ENCODE measurements around the gene TOMM40.
"Not testable (repeated sequence)": the region's sequence is repeated elsewhere in the genome, so short reads cannot be mapped to it uniquely, and the experiment has no call there.

TOMM40 gene

DNA sequence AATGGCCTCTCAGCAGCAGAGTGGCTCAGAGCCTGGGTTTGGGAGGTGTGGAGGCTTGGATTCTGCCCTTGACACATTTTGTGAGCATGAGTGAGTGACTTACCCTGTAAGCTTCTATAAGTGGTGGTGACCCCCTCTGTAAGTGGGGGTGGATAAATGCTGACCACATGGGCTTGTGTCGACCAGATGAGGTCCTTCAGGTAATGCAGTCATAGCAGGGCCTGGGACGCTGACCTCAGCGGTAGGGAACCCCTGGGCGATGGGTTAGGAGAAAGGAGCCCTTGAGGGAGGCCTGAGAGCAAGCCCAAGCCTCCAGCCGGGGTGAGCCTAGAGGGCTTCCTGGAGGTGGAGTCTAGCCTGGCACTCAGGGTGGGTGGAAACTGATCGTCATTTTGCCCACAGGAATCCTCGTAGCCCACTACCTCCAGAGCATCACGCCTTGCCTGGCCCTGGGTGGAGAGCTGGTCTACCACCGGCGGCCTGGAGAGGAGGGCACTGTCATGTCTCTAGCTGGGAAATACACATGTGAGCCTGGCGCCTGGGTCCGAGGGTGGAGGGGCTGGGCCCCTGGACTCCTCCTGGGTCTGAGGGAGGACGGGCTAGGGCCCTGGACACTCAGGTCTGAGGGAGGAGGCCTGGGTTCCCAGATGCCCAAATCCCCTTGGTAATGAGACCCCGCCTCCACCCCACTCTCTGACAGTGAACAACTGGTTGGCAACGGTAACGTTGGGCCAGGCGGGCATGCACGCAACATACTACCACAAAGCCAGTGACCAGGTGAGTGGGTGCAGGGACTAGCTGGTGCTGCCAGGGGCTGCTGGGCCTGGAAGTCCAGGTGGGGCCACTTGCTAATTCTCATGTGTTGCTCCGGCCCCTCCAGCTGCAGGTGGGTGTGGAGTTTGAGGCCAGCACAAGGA, 9.5 kb downstream of the TOMM40 start:
- no peak for DNase-seq

DNA sequence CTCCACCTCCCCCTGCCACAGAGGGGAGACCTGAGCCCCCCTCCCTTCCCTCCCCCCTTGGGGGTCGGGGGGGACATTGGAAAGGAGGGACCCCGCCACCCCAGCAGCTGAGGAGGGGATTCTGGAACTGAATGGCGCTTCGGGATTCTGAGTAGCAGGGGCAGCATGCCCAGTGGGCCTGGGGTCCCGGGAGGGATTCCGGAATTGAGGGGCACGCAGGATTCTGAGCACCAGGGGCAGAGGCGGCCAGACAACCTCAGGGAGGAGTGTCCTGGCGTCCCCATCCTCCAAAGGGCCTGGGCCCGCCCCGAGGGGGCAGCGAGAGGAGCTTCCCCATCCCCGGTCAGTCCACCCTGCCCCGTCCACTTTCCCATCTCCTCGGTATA, 12.2 kb downstream of the TOMM40 start:
- DNase-seq, result no peak

GRCh38 chr19:44903602-44904425, 12.8 kb downstream of the TOMM40 start:
- DNase-seq, result peak; percentile 7

GRCh38 chr19:44904426-44904994, 13.5 kb downstream of the TOMM40 start:
- no peak for DNase-seq

GRCh38 chr19:44905437-44906160, 14.5 kb downstream of the TOMM40 start, which contains the start of gene APOE:
TSS of gene APOE (plus strand) at chr19:44905796. CDS start at chr19:44906625, 829 bp downstream.
- DNase-seq, result no peak

DNA sequence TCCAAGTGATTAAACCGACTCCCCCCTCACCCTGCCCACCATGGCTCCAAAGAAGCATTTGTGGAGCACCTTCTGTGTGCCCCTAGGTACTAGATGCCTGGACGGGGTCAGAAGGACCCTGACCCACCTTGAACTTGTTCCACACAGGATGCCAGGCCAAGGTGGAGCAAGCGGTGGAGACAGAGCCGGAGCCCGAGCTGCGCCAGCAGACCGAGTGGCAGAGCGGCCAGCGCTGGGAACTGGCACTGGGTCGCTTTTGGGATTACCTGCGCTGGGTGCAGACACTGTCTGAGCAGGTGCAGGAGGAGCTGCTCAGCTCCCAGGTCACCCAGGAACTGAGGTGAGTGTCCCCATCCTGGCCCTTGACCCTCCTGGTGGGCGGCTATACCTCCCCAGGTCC, 16.6 kb downstream of the TOMM40 start:
- no peak for DNase-seq

- DNase-seq, result no peak
These were observed 17.2 kb downstream of the TOMM40 start for GRCh38 chr19:44908074-44908835.

DNA sequence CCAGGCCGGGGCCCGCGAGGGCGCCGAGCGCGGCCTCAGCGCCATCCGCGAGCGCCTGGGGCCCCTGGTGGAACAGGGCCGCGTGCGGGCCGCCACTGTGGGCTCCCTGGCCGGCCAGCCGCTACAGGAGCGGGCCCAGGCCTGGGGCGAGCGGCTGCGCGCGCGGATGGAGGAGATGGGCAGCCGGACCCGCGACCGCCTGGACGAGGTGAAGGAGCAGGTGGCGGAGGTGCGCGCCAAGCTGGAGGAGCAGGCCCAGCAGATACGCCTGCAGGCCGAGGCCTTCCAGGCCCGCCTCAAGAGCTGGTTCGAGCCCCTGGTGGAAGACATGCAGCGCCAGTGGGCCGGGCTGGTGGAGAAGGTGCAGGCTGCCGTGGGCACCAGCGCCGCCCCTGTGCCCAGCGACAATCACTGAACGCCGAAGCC, 17.8 kb downstream of the TOMM40 start:
- no peak for DNase-seq

- no peak for DNase-seq
These were observed 18.7 kb downstream of the TOMM40 start for GRCh38 chr19:44909775-44910174.

DNA sequence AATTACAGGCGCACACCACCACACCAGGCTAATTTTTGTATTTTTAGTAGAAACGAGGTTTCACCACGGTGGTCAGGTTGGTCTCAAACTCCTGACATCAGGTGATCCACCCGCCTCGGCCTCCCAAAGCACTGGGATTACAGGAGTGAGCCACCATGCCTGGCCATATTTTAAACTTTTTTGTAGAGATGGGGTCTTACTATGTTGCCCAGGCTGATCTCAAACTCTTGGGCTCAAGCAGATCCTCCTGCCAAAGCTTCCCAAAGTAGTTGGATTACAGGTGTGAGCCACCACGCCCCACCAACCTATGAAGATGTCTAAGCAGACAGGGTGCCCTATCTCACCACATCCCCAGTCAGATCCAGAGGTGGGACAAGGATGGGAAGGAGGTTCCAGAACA, 20.8 kb downstream of the TOMM40 start:
- DNase-seq, result not testable (repeated sequence)

- no peak for DNase-seq
These were observed 21.8 kb downstream of the TOMM40 start for GRCh38 chr19:44912854-44913253.

GRCh38 chr19:44913512-44914432, 22.7 kb downstream of the TOMM40 start:
- not testable (repeated sequence) for DNase-seq

- peak; percentile 75 for DNase-seq
These were observed 23.6 kb downstream of the TOMM40 start, which contains the start of gene APOC1 for GRCh38 chr19:44914433-44915206. TSS of gene APOC1 (plus strand) at chr19:44914608. CDS start at chr19:44914892, 284 bp downstream.

- no peak for DNase-seq
These were observed 33.2 kb downstream of the TOMM40 start for GRCh38 chr19:44924243-44924725.

GRCh38 chr19:44925114-44925891, 34.2 kb downstream of the TOMM40 start:
- DNase-seq, result no peak

DNA sequence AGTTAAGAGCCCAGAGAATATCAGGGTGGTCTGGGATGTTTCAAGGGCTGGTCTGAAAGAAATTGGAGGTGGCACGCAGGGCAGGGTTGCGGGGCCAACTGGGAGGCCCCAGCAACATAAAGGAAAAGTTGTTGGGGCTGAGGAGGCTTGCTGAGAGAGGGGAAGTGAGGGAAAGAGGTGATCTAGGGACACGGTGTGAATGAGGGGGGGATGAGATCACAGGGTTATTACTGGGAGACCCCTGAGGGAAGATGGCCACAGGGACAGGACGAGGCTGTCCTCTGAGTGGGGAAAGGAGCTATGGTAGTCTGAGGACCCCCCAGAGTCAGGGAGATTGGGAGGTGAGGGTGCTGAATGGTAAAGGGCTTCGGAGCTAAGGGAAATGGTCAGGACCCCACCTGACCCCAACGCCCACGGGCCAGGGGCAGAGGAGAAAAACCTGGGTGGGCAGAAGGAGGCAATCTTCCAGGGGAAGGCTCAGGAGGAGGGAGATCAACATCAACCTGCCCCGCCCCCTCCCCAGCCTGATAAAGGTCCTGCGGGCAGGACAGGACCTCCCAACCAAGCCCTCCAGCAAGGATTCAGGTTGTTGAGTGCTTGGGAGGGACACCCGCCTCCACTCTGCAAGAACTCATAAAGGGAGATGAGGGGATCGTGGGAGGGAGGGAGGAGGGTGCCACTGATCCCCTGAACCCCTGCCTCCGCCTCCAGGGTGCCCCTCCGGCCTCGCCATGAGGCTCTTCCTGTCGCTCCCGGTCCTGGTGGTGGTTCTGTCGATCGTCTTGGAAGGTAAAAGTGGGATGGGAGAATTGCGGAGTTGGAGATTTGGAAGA, 35.4 kb downstream of the TOMM40 start:
- DNase-seq, result not testable (repeated sequence)

GRCh38 chr19:44927746-44928145, 36.7 kb downstream of the TOMM40 start:
- DNase-seq, result no peak

GRCh38 chr19:44930088-44930487, 39.0 kb downstream of the TOMM40 start:
- no peak for DNase-seq
